H9 (cell line): Measurements from ENCODE around the gene ZNF844. TPM values are rescaled to one million over a fixed set of nuclear protein-coding genes. Genes with fewer than 3 reads are reported as not detected.
"Not testable (repeated sequence)": the region's sequence is repeated elsewhere in the genome, so short reads cannot be mapped to it uniquely, and the experiment has no call there.

Experiments
- DNase-seq: peaks from one replicate; pipeline ENCODE4 v3.0.0-alpha.2; 2017
- H2AFZ ChIP-seq: one replicate; pipeline ENCODE4 v1.6.1; 2013; ENCODE audit warnings: mild to moderate bottlenecking, low read length, control low read depth, moderate library complexity
- H2AK5ac ChIP-seq: 2 replicates; pipeline ENCODE4 v1.6.1; 2013; ENCODE audit warnings: low read length, control low read depth, mixed read lengths; ENCODE audit not compliant: insufficient read length
- H2BK120ac ChIP-seq: one replicate; pipeline ENCODE4 v1.6.1; 2013; ENCODE audit warnings: low read depth, mild to moderate bottlenecking, low read length, control low read depth, inconsistent platforms; ENCODE audit not compliant: poor library complexity, severe bottlenecking
- H2BK12ac ChIP-seq: 2 replicates; pipeline ENCODE4 v1.6.1; 2013; ENCODE audit warnings: low read length, control low read depth, mixed read lengths, low read depth; ENCODE audit not compliant: insufficient read length
- H2BK15ac ChIP-seq: 2 replicates; pipeline ENCODE4 v1.6.1; 2013; ENCODE audit warnings: low read depth, low read length, control low read depth
- H2BK20ac ChIP-seq: one replicate; pipeline ENCODE4 v1.6.1; 2013; ENCODE audit warnings: low read depth, mild to moderate bottlenecking, low read length, control low read depth, inconsistent platforms; ENCODE audit not compliant: poor library complexity, severe bottlenecking
- H2BK5ac ChIP-seq: 2 replicates; pipeline ENCODE4 v1.6.1; 2013; ENCODE audit warnings: low read length, control low read depth, mixed read lengths; ENCODE audit not compliant: insufficient read length
- H3K14ac ChIP-seq: 2 replicates; pipeline ENCODE4 v1.6.1; 2013; ENCODE audit warnings: low read length, control low read depth; ENCODE audit not compliant: insufficient read depth
- H3K18ac ChIP-seq: 2 replicates; pipeline ENCODE4 v1.6.1; 2013; ENCODE audit warnings: low read depth, mild to moderate bottlenecking, mixed read lengths, low read length, control low read depth; ENCODE audit not compliant: insufficient read length
- H3K23ac ChIP-seq: 2 replicates; pipeline ENCODE4 v1.6.1; 2013; ENCODE audit warnings: low read length, control low read depth, mixed read lengths, low read depth; ENCODE audit not compliant: insufficient read length
- H3K23me2 ChIP-seq: 2 replicates; pipeline ENCODE4 v1.6.1; 2013; ENCODE audit warnings: low read depth, mild to moderate bottlenecking, mixed read lengths, low read length, control low read depth; ENCODE audit not compliant: insufficient read length, poor library complexity, severe bottlenecking
- H3K27ac ChIP-seq: 2 replicates; pipeline ENCODE4 v1.5.1; 2013; ENCODE audit warnings: low read length, control low read depth, mixed read lengths, low read depth; ENCODE audit not compliant: insufficient read length
- H3K27me3 ChIP-seq: 2 replicates; pipeline ENCODE4 v1.6.1; 2013; ENCODE audit warnings: low read length, control low read depth, inconsistent platforms; ENCODE audit not compliant: insufficient read depth
- H3K4ac ChIP-seq: 2 replicates; pipeline ENCODE4 v1.6.1; 2013; ENCODE audit warnings: low read depth, mild to moderate bottlenecking, control low read depth, inconsistent platforms, low read length, moderate library complexity
- H3K4me1 ChIP-seq: 2 replicates; pipeline ENCODE4 v1.6.1; 2013; ENCODE audit warnings: low read length, control low read depth, inconsistent platforms; ENCODE audit not compliant: insufficient read depth
- H3K4me2 ChIP-seq: 2 replicates; pipeline ENCODE4 v1.6.1; 2013; ENCODE audit warnings: low read length, control low read depth, mixed read lengths; ENCODE audit not compliant: insufficient read length, insufficient read depth
- H3K56ac ChIP-seq: 2 replicates; pipeline ENCODE4 v1.6.1; 2013; ENCODE audit warnings: low read depth, mild to moderate bottlenecking, mixed read lengths, low read length, control low read depth; ENCODE audit not compliant: insufficient read length
- H3K79me1 ChIP-seq: 2 replicates; pipeline ENCODE4 v1.6.1; 2013; ENCODE audit warnings: low read depth, mild to moderate bottlenecking, moderate library complexity, low read length, control low read depth, inconsistent platforms; ENCODE audit not compliant: insufficient read depth, poor library complexity, severe bottlenecking
- H3K79me2 ChIP-seq: 2 replicates; pipeline ENCODE4 v1.6.1; 2013; ENCODE audit warnings: low read length, control low read depth, inconsistent platforms; ENCODE audit not compliant: insufficient read depth
- H3K9ac ChIP-seq: 2 replicates; pipeline ENCODE4 v1.6.1; 2013; ENCODE audit warnings: low read length, control low read depth, mixed read lengths; ENCODE audit not compliant: insufficient read length; ENCODE audit errors: extremely low read depth
- H3K9me3 ChIP-seq: one replicate; pipeline ENCODE4 v1.6.1; 2013; ENCODE audit warnings: low read depth, low read length, inconsistent platforms; ENCODE audit not compliant: control insufficient read depth
- H3T11ph ChIP-seq: one replicate; pipeline ENCODE4 v1.6.1; 2013; ENCODE audit warnings: mild to moderate bottlenecking, low read length, control low read depth, inconsistent platforms
- H4K20me1 ChIP-seq: one replicate; pipeline ENCODE4 v1.6.1; 2013; ENCODE audit not compliant: control insufficient read depth, insufficient read length, insufficient read depth
- H4K5ac ChIP-seq: 2 replicates; pipeline ENCODE4 v1.6.1; 2013; ENCODE audit warnings: low read depth, mild to moderate bottlenecking, mixed read lengths, low read length, control low read depth; ENCODE audit not compliant: insufficient read length
- H4K8ac ChIP-seq: replicated peaks from 2 replicates; pipeline ENCODE4 v1.6.1; 2013; ENCODE audit warnings: low read length, control low read depth, mixed read lengths, low read depth; ENCODE audit not compliant: insufficient read length
- H4K91ac ChIP-seq: 2 replicates; pipeline ENCODE4 v1.6.1; 2013; ENCODE audit warnings: low read depth, mild to moderate bottlenecking, moderate library complexity, mixed read lengths, low read length, control low read depth; ENCODE audit not compliant: insufficient read length
- H3K27ac Mint-ChIP-seq, 3 experiments: 2 replicates in 2 of 3; 3 replicates in 1 of 3; pipeline ENCODE4 v1.8.0; 2020 to 2021; ENCODE audit warnings: mixed read lengths in 3 of 3, mild to moderate bottlenecking in 1 of 3, moderate library complexity in 1 of 3
- H3K27me3 Mint-ChIP-seq: 2 replicates; pipeline ENCODE4 v1.8.0; 2021; ENCODE audit warnings: low read depth, mild to moderate bottlenecking, moderate library complexity, mixed read lengths
- H3K36me3 Mint-ChIP-seq, 3 experiments: 2 replicates in 2 of 3; 3 replicates in 1 of 3; pipeline ENCODE4 v1.8.0; 2020 to 2021; ENCODE audit warnings: low read depth in 3 of 3, mixed read lengths in 3 of 3; ENCODE audit not compliant: insufficient read depth in 1 of 3
- H3K4me1 Mint-ChIP-seq, 2 experiments: 2 replicates each; pipeline ENCODE4 v1.8.0; 2020; ENCODE audit warnings: mixed read lengths in 2 of 2
- H3K4me3 Mint-ChIP-seq, 2 experiments: 2 replicates in 1 of 2; 3 replicates in 1 of 2; pipeline ENCODE4 v1.8.0; 2020 to 2021; ENCODE audit warnings: mild to moderate bottlenecking in 2 of 2, mixed read lengths in 2 of 2, moderate library complexity in 1 of 2
- H3K9me3 Mint-ChIP-seq, 2 experiments: 2 replicates in 1 of 2; 3 replicates in 1 of 2; pipeline ENCODE4 v1.8.0; 2020; ENCODE audit warnings: mild to moderate bottlenecking in 2 of 2, mixed read lengths in 2 of 2, moderate library complexity in 1 of 2
- CTCF ChIP-seq: fragments of 200-600 bp; sonication (generic); conservative IDR thresholded peaks from 3 replicates; pipeline ENCODE4 v1.8.0; 2021; ENCODE audit warnings: antibody characterized with exemption, mild to moderate bottlenecking
- WGBS: extraction: QIAGEN DNeasy Blood & Tissue Kit; methylation state at CpG from one replicate; pipeline ENCODE4 v1.1.7; 2013; ENCODE audit warnings: missing lambda C conversion rate, low lambda C conversion rate, mixed read lengths; ENCODE audit not compliant: insufficient read length; ENCODE audit errors: extremely low coverage; 5-methylcytosine and 5-hydroxymethylcytosine counted together
- total RNA-seq: library from RNA; stranded (reverse); gene quantifications from 2 replicates; pipeline ENCODE4 v1.2.1, GENCODE V29; 2021

The ZNF844 gene
- total RNA-seq, 1 experiment from 2014 or later: 10.0 TPM

GRCh38 chr19:12077375-12077774 is 12.8 kb downstream of the ZNF844 start:
- Mint-ChIP-seq H3K4me1 (no peaks in the 10 kb centered on the region), H3K4me3 (no peak overlapping the region), H3K36me3 (peaks cover 79 to 89% (median 80%) of the 10 kb centered on the region in 3 experiments), H3K27ac (no peak overlapping the region), H3K9me3 (peaks cover 88 to 92% of the 10 kb centered on the region in 2 experiments), H3K27me3 (peaks cover 9% of the 10 kb centered on the region)
- Histone ChIP-seq H3K23ac (no peak overlapping the region), H2AFZ (no peak overlapping the region), H3K23me2 (no peaks in the 10 kb centered on the region), H2BK20ac (no peak overlapping the region), H4K8ac (no peak overlapping the region), H4K91ac (no peak overlapping the region), H3K4me2 (no peak overlapping the region), H3K9me3 (peaks cover 67% of the 10 kb centered on the region), H3K27me3 (no peaks in the 10 kb centered on the region), H2BK120ac (no peak overlapping the region), H3K18ac (no peak overlapping the region), H4K20me1 (no peaks in the 10 kb centered on the region), H3K27ac (no peak overlapping the region), H2BK12ac (no peak overlapping the region), H3K56ac (no peak overlapping the region), H3K9ac (no peak overlapping the region), H3K14ac (no peak overlapping the region), H3K4ac (no peak overlapping the region), H4K5ac (no peak overlapping the region), H2BK15ac (no peak overlapping the region), H3K79me1 (no peaks in the 10 kb centered on the region), H3K4me1 (no peaks in the 10 kb centered on the region), H3T11ph (no peak overlapping the region), H2BK5ac (no peak overlapping the region), H2AK5ac (no peak overlapping the region), H3K79me2 (no peaks in the 10 kb centered on the region)
- no peak for DNase-seq
- TF ChIP-seq CTCF: no peak
- no CpG with 5 or more reads among the region's 3 CpGs for WGBS

- H3K4me1 ChIP-seq, H3K4me1 Mint-ChIP-seq, H3K56ac ChIP-seq, H2BK20ac ChIP-seq, H2BK120ac ChIP-seq, H3K14ac ChIP-seq, H3K27ac ChIP-seq, H4K5ac ChIP-seq, H3T11ph ChIP-seq, H3K79me2 ChIP-seq, H3K27me3 ChIP-seq, H4K8ac ChIP-seq, H3K27ac Mint-ChIP-seq, H2AFZ ChIP-seq, H3K4ac ChIP-seq, H2BK5ac ChIP-seq, DNase-seq, H2BK12ac ChIP-seq, H3K18ac ChIP-seq, H3K4me2 ChIP-seq, H3K27me3 Mint-ChIP-seq, H3K79me1 ChIP-seq, H3K9ac ChIP-seq, H3K4me3 Mint-ChIP-seq, H3K23me2 ChIP-seq, H2AK5ac ChIP-seq, H4K91ac ChIP-seq, H3K23ac ChIP-seq, H4K20me1 ChIP-seq, H2BK15ac ChIP-seq: not testable (repeated sequence)
- peaks cover 16% of the 10 kb centered on the region for H3K9me3 ChIP-seq
- peaks cover 44 to 58% of the 10 kb centered on the region in 2 experiments for H3K9me3 Mint-ChIP-seq
- no CpG with 5 or more reads among the region's 6 CpGs for WGBS
- peaks cover 31 to 47% (median 39%) of the 10 kb centered on the region in 3 experiments for H3K36me3 Mint-ChIP-seq
Observed at GRCh38 chr19:12083336-12083735, 18.8 kb downstream of the ZNF844 start.
